Sigmoid colon (tissue), 4 donors: ENCODE measurements around the gene NR1D1.
A peak's percentile ranks its signal among the peaks of the same experiment; 100 is the strongest.

ENCODE experiments used
- CTCF ChIP-seq, 4 experiments: fragments of 450-650 bp in 3 of 4; fragments of 200-600 bp in 1 of 4; IDR thresholded peaks; one replicate each; pipeline ENCODE4 v1.5.1; 2016 to 2019; ENCODE audit warnings: antibody characterized with exemption in 4 of 4, mild to moderate bottlenecking in 3 of 4, moderate library complexity in 2 of 4
- POLR2AphosphoS5 ChIP-seq, 4 donors: sonication (generic); formaldehyde crosslinking; IDR thresholded peaks; one replicate each; pipeline ENCODE4 v1.6.1; 2017; ENCODE audit warnings: antibody characterized with exemption in 4 of 4

GRCh38 chr17:40100419-40100668, at the start of gene NR1D1:
- TF ChIP-seq CTCF (IDR thresholded peaks at IDR 0.05) (no peak), POLR2AphosphoS5 (IDR thresholded peaks at IDR 0.05) (peak; percentile 96 to 99 (median 99))
